ENCODE data around the gene FBXO46.

The FBXO46 gene

DNA sequence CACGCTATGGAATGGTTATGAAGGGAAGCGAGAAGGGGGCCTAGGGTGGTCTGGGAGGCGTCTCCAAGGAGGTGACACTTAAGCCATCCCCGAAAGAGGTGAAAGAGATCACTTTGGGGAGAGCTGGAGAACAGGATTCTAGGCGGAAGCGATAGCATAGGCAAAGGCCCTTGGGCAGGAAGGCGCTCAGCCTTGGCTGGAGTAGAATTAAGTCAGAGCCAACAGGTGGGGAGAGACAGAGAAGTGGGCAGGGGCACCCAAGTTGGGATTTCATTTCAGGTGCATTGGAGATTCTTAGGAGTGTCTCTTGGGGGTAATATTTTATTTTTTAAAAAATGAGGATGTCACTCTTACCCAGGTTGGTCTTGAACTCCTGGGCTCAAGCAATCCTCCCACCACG lies 48.6 kb downstream of the FBXO46 start:
- no peak overlapping the region for H2BK12ac ChIP-seq (ENCODE audit: low read length in 2 of 2)
- H4K91ac ChIP-seq (ENCODE audit: low read length): no peak overlapping the region
- peaks cover 4% of the 10 kb centered on the region for H3K79me1 ChIP-seq (replicated peaks; ENCODE audit: low read length, poor library complexity, severe bottlenecking)
- H3K18ac ChIP-seq (ENCODE audit: low read depth in 1 of 2, low read length in 2 of 2): no peak overlapping the region
- no peak overlapping the region for H3K14ac ChIP-seq (ENCODE audit: low read length in 2 of 2)
- H2AK5ac ChIP-seq (ENCODE audit: low read length, severe bottlenecking): no peak overlapping the region
- peaks cover 28 to 34% of the 10 kb centered on the region in 2 experiments for H3K36me3 ChIP-seq (ENCODE audit: control insufficient read depth in 1 of 2, insufficient read depth in 2 of 2, low read depth in 1 of 2, low read length in 2 of 2)
- 77% methylated on average over 8 of the region's 8 CpGs for WGBS
- no peak overlapping the region for H3K4ac ChIP-seq (ENCODE audit: low read depth in 1 of 2, low read length in 2 of 2)
- no peak for DNase-seq
- no peak overlapping the region for H3K4me2 ChIP-seq (ENCODE audit: low read length, poor library complexity, severe bottlenecking)
- no peak overlapping the region for H3K9ac ChIP-seq (ENCODE audit: low read length)
- no peaks in the 10 kb centered on the region for H3K9me3 ChIP-seq (ENCODE audit: control insufficient read depth, low read length)
- no peak overlapping the region for H3K27ac ChIP-seq (ENCODE audit: low read length, poor library complexity, severe bottlenecking)
- H2AFZ ChIP-seq (ENCODE audit: low read depth, low read length): no peak overlapping the region
- H2BK5ac ChIP-seq (ENCODE audit: low read depth, low read length, poor library complexity, severe bottlenecking): no peak overlapping the region
- H2BK120ac ChIP-seq (ENCODE audit: low read depth, low read length): no peak overlapping the region
- H4K8ac ChIP-seq (ENCODE audit: low read length): no peak overlapping the region
- H3K4me3 ChIP-seq (ENCODE audit: insufficient read depth in 1 of 2, low read depth in 1 of 2, low read length in 2 of 2): peak overlapping the region in 1 of 2 experiments; percentile 72
- H3K27me3 ChIP-seq (ENCODE audit: control insufficient read depth in 1 of 2, insufficient read depth in 1 of 2, low read length in 2 of 2): peaks cover 0 to 17% of the 10 kb centered on the region in 2 experiments
- H2BK15ac ChIP-seq (ENCODE audit: low read depth, poor library complexity, severe bottlenecking): peak overlapping the region; percentile 1
- no peak overlapping the region for H3K23ac ChIP-seq (ENCODE audit: low read length in 2 of 2)
- peaks cover 14% of the 10 kb centered on the region for H3K4me1 ChIP-seq (ENCODE audit: control insufficient read depth, insufficient read depth, low read depth, low read length)

DNA sequence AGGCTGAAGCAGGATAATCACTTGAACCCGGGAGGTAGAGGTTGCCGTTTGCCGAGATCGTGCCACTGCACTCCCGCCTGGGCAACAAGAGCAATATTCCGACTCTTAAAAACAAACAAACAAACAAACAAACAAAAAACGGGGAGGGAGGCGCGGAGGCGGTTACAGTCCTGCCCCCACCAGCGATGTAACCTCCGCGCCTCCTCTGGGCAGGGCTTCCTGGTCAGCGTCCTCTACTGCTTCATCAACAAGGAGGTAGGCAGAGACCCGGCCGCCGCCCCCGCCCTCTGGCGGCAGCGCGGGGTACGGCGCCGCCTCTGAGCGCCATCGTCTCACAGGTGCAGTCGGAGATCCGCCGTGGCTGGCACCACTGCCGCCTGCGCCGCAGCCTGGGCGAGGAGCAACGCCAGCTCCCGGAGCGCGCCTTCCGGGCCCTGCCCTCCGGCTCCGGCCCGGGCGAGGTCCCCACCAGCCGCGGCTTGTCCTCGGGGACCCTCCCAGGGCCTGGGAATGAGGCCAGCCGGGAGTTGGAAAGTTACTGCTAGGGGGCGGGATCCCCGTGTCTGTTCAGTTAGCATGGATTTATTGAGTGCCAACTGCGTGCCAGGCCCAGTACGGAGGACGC lies 49.2 kb downstream of the FBXO46 start:
- H2BK5ac ChIP-seq (ENCODE audit: low read depth, low read length, poor library complexity, severe bottlenecking): no peak overlapping the region
- no peak overlapping the region for H2BK15ac ChIP-seq (ENCODE audit: low read depth, poor library complexity, severe bottlenecking)

DNA sequence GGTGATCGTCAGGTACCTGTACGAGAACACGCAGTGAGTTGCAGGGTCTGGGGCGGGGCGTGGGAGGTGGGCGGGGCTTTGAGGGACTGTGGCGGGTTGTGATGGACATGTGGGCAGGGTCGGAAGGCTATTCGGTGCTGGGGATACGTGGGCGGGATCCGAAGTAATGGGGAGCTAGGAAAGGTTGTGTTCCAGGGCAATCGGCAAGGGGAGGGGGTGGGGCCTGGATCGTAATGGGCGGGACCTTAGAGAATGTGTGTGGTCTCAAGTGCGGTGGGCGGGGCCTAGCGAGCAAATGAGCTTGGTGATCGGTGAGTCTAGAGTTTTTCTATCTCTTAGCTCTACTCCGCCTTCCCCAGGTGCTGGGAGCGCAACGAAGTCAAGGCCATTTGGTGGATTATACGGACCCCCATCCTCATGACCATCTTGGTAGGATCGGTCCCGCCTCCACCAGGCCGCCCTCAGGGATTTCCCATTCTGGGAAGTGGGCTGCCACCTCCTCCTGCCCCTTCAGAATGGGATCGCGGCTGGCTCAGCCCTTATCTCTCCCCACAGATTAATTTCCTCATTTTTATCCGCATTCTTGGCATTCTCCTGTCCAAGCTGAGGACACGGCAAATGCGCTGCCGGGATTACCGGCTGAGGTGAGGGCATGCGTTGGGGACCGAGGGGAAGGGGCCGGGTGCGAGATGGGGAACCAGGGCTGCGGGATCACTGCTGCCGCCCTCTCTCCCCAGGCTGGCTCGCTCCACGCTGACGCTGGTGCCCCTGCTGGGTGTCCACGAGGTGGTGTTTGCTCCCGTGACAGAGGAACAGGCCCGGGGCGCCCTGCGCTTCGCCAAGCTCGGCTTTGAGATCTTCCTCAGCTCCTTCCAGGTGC lies 53.1 kb downstream of the FBXO46 start:
- Histone ChIP-seq H2BK120ac (ENCODE audit: low read depth, low read length) (no peak overlapping the region), H3K9ac (ENCODE audit: low read length) (no peak overlapping the region), H2BK15ac (ENCODE audit: low read depth, poor library complexity, severe bottlenecking) (no peak overlapping the region), H2AK5ac (ENCODE audit: low read length, severe bottlenecking) (no peak overlapping the region), H3K4ac (ENCODE audit: low read depth in 1 of 2, low read length in 2 of 2) (no peak overlapping the region), H3K4me2 (ENCODE audit: low read length, poor library complexity, severe bottlenecking) (peak overlapping the region; percentile 94), H3K9me3 (ENCODE audit: control insufficient read depth, low read length) (no peaks in the 10 kb centered on the region), H2BK5ac (ENCODE audit: low read depth, low read length, poor library complexity, severe bottlenecking) (no peak overlapping the region), H3K27me3 (ENCODE audit: control insufficient read depth in 1 of 2, insufficient read depth in 1 of 2, low read length in 2 of 2) (peaks cover 0 to 44% of the 10 kb centered on the region in 2 experiments), H4K91ac (ENCODE audit: low read length) (no peak overlapping the region), H3K4me1 (ENCODE audit: control insufficient read depth, insufficient read depth, low read depth, low read length) (peaks cover 19% of the 10 kb centered on the region), H3K36me3 (ENCODE audit: control insufficient read depth in 1 of 2, insufficient read depth in 2 of 2, low read depth in 1 of 2, low read length in 2 of 2) (no peaks in the 10 kb centered on the region), H3K23ac (ENCODE audit: low read length in 2 of 2) (peak overlapping the region in 1 of 2 experiments; percentile 56), H3K27ac (ENCODE audit: low read length, poor library complexity, severe bottlenecking) (no peak overlapping the region), H3K79me1 (replicated peaks; ENCODE audit: low read length, poor library complexity, severe bottlenecking) (no peaks in the 10 kb centered on the region), H4K8ac (ENCODE audit: low read length) (peak overlapping the region; percentile 79), H2BK12ac (ENCODE audit: low read length in 2 of 2) (no peak overlapping the region), H3K4me3 (ENCODE audit: insufficient read depth in 1 of 2, low read depth in 1 of 2, low read length in 2 of 2) (peak overlapping the region in 1 of 2 experiments; percentile 50), H2AFZ (ENCODE audit: low read depth, low read length) (no peak overlapping the region), H3K18ac (ENCODE audit: low read depth in 1 of 2, low read length in 2 of 2) (peak overlapping the region; percentile 37 to 60), H3K14ac (ENCODE audit: low read length in 2 of 2) (peak overlapping the region in 1 of 2 experiments; percentile 64)
- DNase-seq: peak; percentile 87
- 13% methylated on average over 48 of the region's 49 CpGs for WGBS

More for the DNA sequence above, 49.2 kb downstream of the FBXO46 start:
- Histone ChIP-seq H2AK5ac (ENCODE audit: low read length, severe bottlenecking) (no peak overlapping the region), H3K9me3 (ENCODE audit: control insufficient read depth, low read length) (no peaks in the 10 kb centered on the region), H3K79me1 (replicated peaks; ENCODE audit: low read length, poor library complexity, severe bottlenecking) (peaks cover 3% of the 10 kb centered on the region), H4K8ac (ENCODE audit: low read length) (peak overlapping the region; percentile 57), H3K9ac (ENCODE audit: low read length) (peak overlapping the region; percentile 78), H3K18ac (ENCODE audit: low read depth in 1 of 2, low read length in 2 of 2) (peak overlapping the region in 1 of 2 experiments; percentile 18), H2AFZ (ENCODE audit: low read depth, low read length) (no peak overlapping the region), H3K4me3 (ENCODE audit: insufficient read depth in 1 of 2, low read depth in 1 of 2, low read length in 2 of 2) (peak overlapping the region; percentile 52 to 72), H3K27ac (ENCODE audit: low read length, poor library complexity, severe bottlenecking) (no peak overlapping the region), H3K14ac (ENCODE audit: low read length in 2 of 2) (no peak overlapping the region), H3K4me1 (ENCODE audit: control insufficient read depth, insufficient read depth, low read depth, low read length) (peaks cover 19% of the 10 kb centered on the region), H3K4ac (ENCODE audit: low read depth in 1 of 2, low read length in 2 of 2) (no peak overlapping the region), H3K23ac (ENCODE audit: low read length in 2 of 2) (no peak overlapping the region), H3K27me3 (ENCODE audit: control insufficient read depth in 1 of 2, insufficient read depth in 1 of 2, low read length in 2 of 2) (peaks cover 0 to 23% of the 10 kb centered on the region in 2 experiments), H4K91ac (ENCODE audit: low read length) (no peak overlapping the region), H2BK120ac (ENCODE audit: low read depth, low read length) (no peak overlapping the region), H3K36me3 (ENCODE audit: control insufficient read depth in 1 of 2, insufficient read depth in 2 of 2, low read depth in 1 of 2, low read length in 2 of 2) (peaks cover 24 to 29% of the 10 kb centered on the region in 2 experiments), H2BK12ac (ENCODE audit: low read length in 2 of 2) (no peak overlapping the region), H3K4me2 (ENCODE audit: low read length, poor library complexity, severe bottlenecking) (peak overlapping the region; percentile 87)
- WGBS: 8% methylated on average over 51 of the region's 51 CpGs
- DNase-seq: peak; percentile 82

DNA sequence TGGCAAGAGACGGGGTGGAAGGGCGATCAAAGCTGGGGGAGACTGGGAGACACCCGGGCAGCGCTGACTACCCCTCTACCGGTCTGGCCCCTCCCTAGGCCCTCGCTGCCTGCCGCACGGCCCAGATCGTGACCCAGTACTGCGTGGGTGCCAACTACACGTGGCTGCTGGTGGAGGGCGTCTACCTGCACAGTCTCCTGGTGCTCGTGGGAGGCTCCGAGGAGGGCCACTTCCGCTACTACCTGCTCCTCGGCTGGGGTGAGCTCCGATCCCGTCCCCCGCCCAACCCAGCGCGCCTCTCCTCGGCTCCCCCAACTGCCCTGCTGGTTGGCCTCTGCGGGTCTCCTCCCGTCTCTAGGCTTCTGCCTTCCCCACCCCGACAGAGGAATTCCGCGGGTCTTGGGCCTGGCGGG lies 53.8 kb downstream of the FBXO46 start:
- H3K18ac ChIP-seq (ENCODE audit: low read depth in 1 of 2, low read length in 2 of 2): peak overlapping the region; percentile 19 to 48
- H3K4me3 ChIP-seq (ENCODE audit: insufficient read depth in 1 of 2, low read depth in 1 of 2, low read length in 2 of 2): peak overlapping the region in 1 of 2 experiments; percentile 41
- no peaks in the 10 kb centered on the region for H3K9me3 ChIP-seq (ENCODE audit: control insufficient read depth, low read length)
- H2BK120ac ChIP-seq (ENCODE audit: low read depth, low read length): no peak overlapping the region
- peak overlapping the region; percentile 54 to 57 for H3K4ac ChIP-seq (ENCODE audit: low read depth in 1 of 2, low read length in 2 of 2)
- H4K91ac ChIP-seq (ENCODE audit: low read length): peak overlapping the region; percentile 52
- H3K4me2 ChIP-seq (ENCODE audit: low read length, poor library complexity, severe bottlenecking): peak overlapping the region; percentile 36
- H3K9ac ChIP-seq (ENCODE audit: low read length): no peak overlapping the region
- peaks cover 0 to 51% of the 10 kb centered on the region in 2 experiments for H3K27me3 ChIP-seq (ENCODE audit: control insufficient read depth in 1 of 2, insufficient read depth in 1 of 2, low read length in 2 of 2)
- H3K23ac ChIP-seq (ENCODE audit: low read length in 2 of 2): peak overlapping the region in 1 of 2 experiments; percentile 35
- peak overlapping the region in 1 of 2 experiments; percentile 69 for H3K14ac ChIP-seq (ENCODE audit: low read length in 2 of 2)
- no peaks in the 10 kb centered on the region for H3K36me3 ChIP-seq (ENCODE audit: control insufficient read depth in 1 of 2, insufficient read depth in 2 of 2, low read depth in 1 of 2, low read length in 2 of 2)
- H2BK5ac ChIP-seq (ENCODE audit: low read depth, low read length, poor library complexity, severe bottlenecking): no peak overlapping the region
- peak overlapping the region in 1 of 2 experiments; percentile 49 for H2BK12ac ChIP-seq (ENCODE audit: low read length in 2 of 2)
- peak overlapping the region; percentile 8 for H4K8ac ChIP-seq (ENCODE audit: low read length)
- no peaks in the 10 kb centered on the region for H3K79me1 ChIP-seq (replicated peaks; ENCODE audit: low read length, poor library complexity, severe bottlenecking)
- no peak overlapping the region for H2AFZ ChIP-seq (ENCODE audit: low read depth, low read length)
- no peak for DNase-seq
- H3K27ac ChIP-seq (ENCODE audit: low read length, poor library complexity, severe bottlenecking): no peak overlapping the region
- WGBS: 10% methylated on average over 27 of the region's 28 CpGs
- H2BK15ac ChIP-seq (ENCODE audit: low read depth, poor library complexity, severe bottlenecking): no peak overlapping the region
- H2AK5ac ChIP-seq (ENCODE audit: low read length, severe bottlenecking): no peak overlapping the region
- H3K4me1 ChIP-seq (ENCODE audit: control insufficient read depth, insufficient read depth, low read depth, low read length): peaks cover 17% of the 10 kb centered on the region

Data from mesenchymal stem cell (in vitro differentiated cells and primary cell).